Skeletal muscle tissue (tissue), 4 donors: ENCODE data around the gene NUP35. TPM values are rescaled to one million over a fixed set of nuclear protein-coding genes. Genes with fewer than 3 reads are reported as not detected.
"Not testable (repeated sequence)": the region's sequence is repeated elsewhere in the genome, so short reads cannot be mapped to it uniquely, and the experiment has no call there.

Source experiments
- H3K27ac ChIP-seq: one replicate; pipeline ENCODE4 v1.7.0; 2013; ENCODE audit warnings: mild to moderate bottlenecking, low read depth, low read length, inconsistent platforms
- H3K27me3 ChIP-seq, 3 donors: one replicate each; pipeline ENCODE4 v1.7.0; 2013; ENCODE audit warnings: low read length in 3 of 3; ENCODE audit not compliant: control insufficient read depth in 3 of 3, insufficient read depth in 3 of 3
- H3K36me3 ChIP-seq, 3 donors: one replicate each; pipeline ENCODE4 v1.7.0; 2013; ENCODE audit warnings: low read length in 3 of 3; ENCODE audit not compliant: control insufficient read depth in 3 of 3, insufficient read depth in 3 of 3
- H3K4me1 ChIP-seq, 3 donors: one replicate each; pipeline ENCODE4 v1.7.0; 2013; ENCODE audit warnings: low read length in 3 of 3, mild to moderate bottlenecking in 3 of 3; ENCODE audit not compliant: control insufficient read depth in 3 of 3, insufficient read depth in 3 of 3
- H3K4me3 ChIP-seq, 3 donors: one replicate each; pipeline ENCODE4 v1.7.0; 2013; ENCODE audit warnings: low read length in 3 of 3
- H3K9ac ChIP-seq, 3 donors: one replicate each; pipeline ENCODE4 v1.7.0; 2013; ENCODE audit warnings: low read length in 3 of 3, mild to moderate bottlenecking in 3 of 3, moderate library complexity in 2 of 3, low read depth in 1 of 3
- H3K9me3 ChIP-seq, 3 donors: one replicate each; pipeline ENCODE4 v1.7.0; 2013; ENCODE audit warnings: low read length in 3 of 3; ENCODE audit not compliant: control insufficient read depth in 3 of 3
- total RNA-seq: library from RNA; depleted of rRNA; stranded (reverse); fragments of >200 nt; gene quantifications from one replicate; pipeline ENCODE4 v1.2.3, GENCODE V29; 2014
- donor health status: Osteomylitis.

NUP35 gene
- total RNA-seq, 1 donor from 2014 or later = 24.0 TPM

GRCh38 chr2:183126635-183127034, 2.4 kb downstream of the NUP35 start:
- peaks cover 6 to 12% (median 11%) of the 10 kb centered on the region in 3 donors for H3K4me1 ChIP-seq
- no peaks in the 10 kb centered on the region for H3K27me3 ChIP-seq
- no peak overlapping the region for H3K9ac ChIP-seq
- no peak overlapping the region for H3K27ac ChIP-seq
- H3K36me3 ChIP-seq = peaks cover 0 to 8% (median 5%) of the 10 kb centered on the region in 3 donors
- no peaks in the 10 kb centered on the region for H3K9me3 ChIP-seq
- H3K4me3 ChIP-seq = no peak overlapping the region

GRCh38 chr2:183134016-183134415, 9.8 kb downstream of the NUP35 start:
- no peaks in the 10 kb centered on the region for H3K4me1 ChIP-seq
- peaks cover 0 to 19% (median 4%) of the 10 kb centered on the region in 3 donors for H3K36me3 ChIP-seq
- no peak overlapping the region for H3K9ac ChIP-seq
- no peak overlapping the region for H3K27ac ChIP-seq
- no peaks in the 10 kb centered on the region for H3K9me3 ChIP-seq
- no peak overlapping the region for H3K4me3 ChIP-seq
- no peaks in the 10 kb centered on the region for H3K27me3 ChIP-seq

GRCh38 chr2:183148955-183149354, 24.7 kb downstream of the NUP35 start:
- H3K36me3 ChIP-seq = peaks cover 0 to 3% (median 0%) of the 10 kb centered on the region in 3 donors
- no peak overlapping the region for H3K4me3 ChIP-seq
- H3K9me3 ChIP-seq = no peaks in the 10 kb centered on the region
- no peaks in the 10 kb centered on the region for H3K27me3 ChIP-seq
- H3K27ac ChIP-seq = no peak overlapping the region
- peaks cover 0 to 3% (median 0%) of the 10 kb centered on the region in 3 donors for H3K4me1 ChIP-seq
- H3K9ac ChIP-seq = no peak overlapping the region

- H3K4me1 ChIP-seq = peaks cover 0 to 3% (median 0%) of the 10 kb centered on the region in 3 donors
- H3K4me3 ChIP-seq = no peak overlapping the region
- H3K36me3 ChIP-seq = no peaks in the 10 kb centered on the region
- H3K9me3 ChIP-seq = no peaks in the 10 kb centered on the region
- no peak overlapping the region for H3K9ac ChIP-seq
- H3K27ac ChIP-seq = no peak overlapping the region
- H3K27me3 ChIP-seq = no peaks in the 10 kb centered on the region
Observed at GRCh38 chr2:183149489-183149888, 25.2 kb downstream of the NUP35 start.

- not testable (repeated sequence) for H3K27ac ChIP-seq, H3K36me3 ChIP-seq, H3K27me3 ChIP-seq, H3K9me3 ChIP-seq, H3K4me3 ChIP-seq, H3K4me1 ChIP-seq, H3K9ac ChIP-seq
Observed at GRCh38 chr2:183152280-183152679, 28.0 kb downstream of the NUP35 start.

GRCh38 chr2:183153967-183154366, 29.7 kb downstream of the NUP35 start:
- Histone ChIP-seq H3K36me3 (no peaks in the 10 kb centered on the region), H3K4me3 (no peak overlapping the region), H3K9ac (no peak overlapping the region), H3K27me3 (no peaks in the 10 kb centered on the region), H3K4me1 (peaks cover 0 to under 1% (median 0%) of the 10 kb centered on the region in 3 donors), H3K9me3 (no peaks in the 10 kb centered on the region), H3K27ac (no peak overlapping the region)

GRCh38 chr2:183154772-183155171, 30.5 kb downstream of the NUP35 start:
- H3K36me3 ChIP-seq, H3K27ac ChIP-seq, H3K4me1 ChIP-seq, H3K27me3 ChIP-seq, H3K9me3 ChIP-seq, H3K4me3 ChIP-seq, H3K9ac ChIP-seq: not testable (repeated sequence)

GRCh38 chr2:183157131-183157530, 32.9 kb downstream of the NUP35 start:
- Histone ChIP-seq H3K4me3 (no peak overlapping the region), H3K36me3 (peaks cover 2 to 7% (median 2%) of the 10 kb centered on the region in 3 donors), H3K27me3 (no peaks in the 10 kb centered on the region), H3K9ac (no peak overlapping the region), H3K9me3 (no peaks in the 10 kb centered on the region), H3K4me1 (no peaks in the 10 kb centered on the region), H3K27ac (no peak overlapping the region)

GRCh38 chr2:183162362-183162761, 38.1 kb downstream of the NUP35 start:
- Histone ChIP-seq H3K36me3 (peaks cover 9 to 15% (median 12%) of the 10 kb centered on the region in 3 donors), H3K27me3 (no peaks in the 10 kb centered on the region), H3K27ac (no peak overlapping the region), H3K9ac (no peak overlapping the region), H3K9me3 (no peaks in the 10 kb centered on the region), H3K4me1 (no peaks in the 10 kb centered on the region), H3K4me3 (no peak overlapping the region)

- peaks cover 9 to 15% (median 12%) of the 10 kb centered on the region in 3 donors for H3K36me3 ChIP-seq
- H3K4me1 ChIP-seq = no peaks in the 10 kb centered on the region
- H3K9ac ChIP-seq = no peak overlapping the region
- H3K9me3 ChIP-seq = no peaks in the 10 kb centered on the region
- no peak overlapping the region for H3K27ac ChIP-seq
- H3K4me3 ChIP-seq = no peak overlapping the region
- H3K27me3 ChIP-seq = no peaks in the 10 kb centered on the region
Observed at GRCh38 chr2:183163821-183164649, 39.8 kb downstream of the NUP35 start.
